NCI-H526 (cell line): ENCODE data around the gene BRIP1.
"Not testable (repeated sequence)": the region's sequence is repeated elsewhere in the genome, so short reads cannot be mapped to it uniquely, and the experiment has no call there.

Experiments
- DNase-seq, 2 experiments: peaks; one replicate each; lab custom pipeline; 2025; lab: John Stamatoyannopoulos, UW

BRIP1 gene

GRCh38 chr17:61862975-61863800, at the start of gene BRIP1:
Gene BRIP1, minus strand, starts transcription at chr17:61863528. Its CDS starts 1,989 bp downstream, at chr17:61861539.
- DNase-seq: peak; percentile 94 to 98

- DNase-seq: no peak
Observed at GRCh38 chr17:61908292-61909037, 45.1 kb upstream of the BRIP1 start.

GRCh38 chr17:61907361-61907760, 44.0 kb upstream of the BRIP1 start:
- DNase-seq: no peak

- DNase-seq: peak in 1 of 2 experiments; percentile 4
Observed at GRCh38 chr17:61904094-61904710, 40.9 kb upstream of the BRIP1 start.

- no peak for DNase-seq
Observed at GRCh38 chr17:61903251-61903650, 39.9 kb upstream of the BRIP1 start.

GRCh38 chr17:61897548-61898180, 34.3 kb upstream of the BRIP1 start:
- DNase-seq: no peak

GRCh38 chr17:61895391-61895790, 32.1 kb upstream of the BRIP1 start:
- DNase-seq: no peak

GRCh38 chr17:61894310-61894709, 31.0 kb upstream of the BRIP1 start:
- DNase-seq: not testable (repeated sequence)

- not testable (repeated sequence) for DNase-seq
Observed at GRCh38 chr17:61887733-61888132, 24.4 kb upstream of the BRIP1 start.

- not testable (repeated sequence) for DNase-seq
Observed at GRCh38 chr17:61885865-61886264, 22.5 kb upstream of the BRIP1 start.

- no peak for DNase-seq
Observed at GRCh38 chr17:61884864-61885263, 21.5 kb upstream of the BRIP1 start.

GRCh38 chr17:61880589-61881102, 17.3 kb upstream of the BRIP1 start:
- no peak for DNase-seq

GRCh38 chr17:61878984-61879612, 15.8 kb upstream of the BRIP1 start:
- no peak for DNase-seq

- DNase-seq: no peak
Observed at GRCh38 chr17:61878520-61878919, 15.2 kb upstream of the BRIP1 start.

- no peak for DNase-seq
Observed at GRCh38 chr17:61877837-61878236, 14.5 kb upstream of the BRIP1 start.

GRCh38 chr17:61875804-61876203, 12.5 kb upstream of the BRIP1 start:
- no peak for DNase-seq

- no peak for DNase-seq
Observed at GRCh38 chr17:61875285-61875684, 12.0 kb upstream of the BRIP1 start.

- DNase-seq: no peak
Observed at GRCh38 chr17:61874075-61874474, 10.7 kb upstream of the BRIP1 start.

- DNase-seq: no peak
Observed at GRCh38 chr17:61872099-61872498, 8.8 kb upstream of the BRIP1 start.

GRCh38 chr17:61869138-61869537, 5.8 kb upstream of the BRIP1 start:
- DNase-seq: no peak

GRCh38 chr17:61868074-61868473, 4.7 kb upstream of the BRIP1 start:
- DNase-seq: no peak

- DNase-seq: no peak
Observed at GRCh38 chr17:61867033-61867432, 3.7 kb upstream of the BRIP1 start.
